Diencephalon (tissue), 1 donor: ENCODE measurements around the gene ZNF121. TPM values are rescaled to one million over a fixed set of nuclear protein-coding genes. Genes with fewer than 3 reads are reported as not detected.

ENCODE experiments used
- total RNA-seq: library from RNA; depleted of rRNA; stranded (reverse); fragments of >200 nt; gene quantifications from one replicate; pipeline ENCODE4 v1.2.3, GENCODE V29; 2014

Gene ZNF121
- 75.0 TPM for total RNA-seq

DNA sequence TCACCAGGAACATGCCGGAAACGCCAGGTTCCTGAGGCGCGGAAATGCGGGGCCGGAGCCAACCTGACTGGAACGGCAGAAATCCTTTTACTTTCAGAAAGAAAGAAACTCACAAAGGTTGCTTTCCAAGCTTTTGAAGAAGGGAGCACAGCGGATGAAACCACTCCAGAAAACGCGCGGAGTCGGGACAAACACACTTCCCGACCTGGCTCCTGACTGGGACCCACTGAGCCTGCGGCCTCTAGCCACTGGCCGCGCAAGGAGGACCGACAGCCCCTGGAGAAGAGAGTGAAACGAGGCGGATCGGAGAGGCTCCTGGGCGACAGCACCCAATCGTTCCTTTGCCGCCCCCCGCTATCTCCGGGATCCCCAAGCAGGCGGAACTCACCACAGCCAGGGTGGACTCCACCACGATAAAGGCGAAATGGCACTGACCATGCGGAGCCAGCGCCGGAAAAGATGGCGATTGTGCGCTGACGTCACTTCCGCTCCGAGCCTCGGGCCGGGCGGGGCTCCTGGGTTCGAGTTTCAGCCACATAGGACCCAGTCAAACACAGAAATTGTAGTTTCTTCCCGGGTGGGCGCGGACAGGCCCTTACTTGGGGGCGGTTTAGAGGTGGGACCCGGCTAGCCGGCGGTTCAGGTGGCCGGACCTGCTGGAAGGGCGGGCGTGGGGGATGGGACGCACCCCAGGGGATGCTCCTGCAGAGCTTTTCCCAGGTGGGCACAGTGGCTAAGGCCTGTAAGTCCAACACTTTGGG, at the start of gene ZNF121:
ZNF121 (minus strand) TSS at position 432 of the 761 bp plus-strand sequence. CDS start 16,407 bp downstream, outside the sequence.

GRCh38 chr19:9621156-9622037, 37.1 kb upstream of the ZNF121 start, which contains the start of gene ZNF561:
TSS of gene ZNF561 (minus strand) at chr19:9621232. CDS start at chr19:9619456, 1,776 bp downstream.

DNA sequence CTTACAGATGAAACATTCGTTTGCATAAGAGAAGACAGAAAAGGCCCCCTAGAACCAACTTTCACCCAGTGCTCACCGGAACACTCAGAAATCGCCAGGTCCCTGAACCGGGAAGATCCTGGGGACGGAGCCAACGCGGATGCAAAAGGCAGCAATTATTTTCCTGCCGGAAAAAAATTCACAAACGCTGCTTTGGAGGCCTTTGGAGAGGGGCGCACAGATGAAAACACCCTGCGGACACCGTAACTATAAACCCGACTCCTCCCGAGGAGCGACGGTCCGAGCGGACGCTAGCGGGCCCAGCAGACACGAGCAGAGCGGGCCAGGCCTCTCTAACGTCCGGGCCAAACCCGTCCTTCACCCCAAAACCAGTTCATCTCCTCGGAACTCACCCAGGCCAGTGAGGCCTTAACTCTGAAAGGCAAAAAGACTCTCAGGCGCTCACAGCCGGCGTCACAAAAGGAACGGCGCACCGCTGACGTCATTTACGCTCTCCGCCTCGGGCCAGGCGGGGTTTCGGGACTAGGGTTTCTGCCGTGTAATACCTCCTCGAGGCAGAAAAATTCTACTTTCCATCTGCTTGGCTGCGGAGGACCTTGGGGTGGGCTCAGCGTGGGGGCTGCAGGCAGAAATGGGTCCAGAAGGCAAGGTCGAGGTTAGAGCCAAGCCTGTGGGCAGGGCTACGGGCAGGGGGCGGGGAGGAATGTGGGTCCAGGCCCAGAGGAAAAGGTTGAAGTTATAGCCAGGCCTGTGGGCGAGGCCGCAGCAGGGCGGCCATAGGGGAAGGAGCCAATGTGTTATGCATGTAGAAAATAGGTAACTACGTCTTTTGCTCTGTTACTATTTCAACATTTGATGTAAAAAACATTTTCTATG, 45.9 kb downstream of the ZNF121 start, which contains the start of gene ZNF426:
ZNF426 (minus strand) TSS at position 463 of the 876 bp plus-strand sequence. CDS start 2,413 bp downstream, outside the sequence.

Other genes with a start within 250 kb of the ZNF121 start
- gene ZNF177, start 221.5 kb downstream of the ZNF121 start, total RNA-seq, result 8.1 TPM
- 14.5 TPM for gene ZNF266, start 148.9 kb downstream of the ZNF121 start, total RNA-seq
- gene ZNF560, start 85.9 kb downstream of the ZNF121 start, total RNA-seq, result 0.46 TPM
- gene ZNF426, start 45.9 kb downstream of the ZNF121 start, total RNA-seq, result 24.9 TPM
- 43.1 TPM for gene ZNF561, start 36.7 kb upstream of the ZNF121 start, total RNA-seq
- 71.0 TPM for gene ZNF562, start 90.6 kb upstream of the ZNF121 start, total RNA-seq
- gene ZNF846, start 184.2 kb upstream of the ZNF121 start, total RNA-seq, result 20.5 TPM
- gene FBXL12, start 234.6 kb upstream of the ZNF121 start, total RNA-seq, result 8.8 TPM
- 165 TPM for gene UBL5, start 243.4 kb upstream of the ZNF121 start, total RNA-seq